H9 (cell line): ENCODE data around the gene RAPGEF6. TPM values are rescaled to one million over a fixed set of nuclear protein-coding genes. Genes with fewer than 3 reads are reported as not detected.

Experiments
- DNase-seq: peaks from one replicate; pipeline ENCODE4 v3.0.0-alpha.2; 2017
- H2AFZ ChIP-seq: one replicate; pipeline ENCODE4 v1.6.1; 2013; ENCODE audit warnings: mild to moderate bottlenecking, low read length, control low read depth, moderate library complexity
- H2AK5ac ChIP-seq: 2 replicates; pipeline ENCODE4 v1.6.1; 2013; ENCODE audit warnings: low read length, control low read depth, mixed read lengths; ENCODE audit not compliant: insufficient read length
- H2BK120ac ChIP-seq: one replicate; pipeline ENCODE4 v1.6.1; 2013; ENCODE audit warnings: low read depth, mild to moderate bottlenecking, low read length, control low read depth, inconsistent platforms; ENCODE audit not compliant: poor library complexity, severe bottlenecking
- H2BK12ac ChIP-seq: 2 replicates; pipeline ENCODE4 v1.6.1; 2013; ENCODE audit warnings: low read length, control low read depth, mixed read lengths, low read depth; ENCODE audit not compliant: insufficient read length
- H2BK15ac ChIP-seq: 2 replicates; pipeline ENCODE4 v1.6.1; 2013; ENCODE audit warnings: low read depth, low read length, control low read depth
- H2BK20ac ChIP-seq: one replicate; pipeline ENCODE4 v1.6.1; 2013; ENCODE audit warnings: low read depth, mild to moderate bottlenecking, low read length, control low read depth, inconsistent platforms; ENCODE audit not compliant: poor library complexity, severe bottlenecking
- H2BK5ac ChIP-seq: 2 replicates; pipeline ENCODE4 v1.6.1; 2013; ENCODE audit warnings: low read length, control low read depth, mixed read lengths; ENCODE audit not compliant: insufficient read length
- H3K14ac ChIP-seq: 2 replicates; pipeline ENCODE4 v1.6.1; 2013; ENCODE audit warnings: low read length, control low read depth; ENCODE audit not compliant: insufficient read depth
- H3K18ac ChIP-seq: 2 replicates; pipeline ENCODE4 v1.6.1; 2013; ENCODE audit warnings: low read depth, mild to moderate bottlenecking, mixed read lengths, low read length, control low read depth; ENCODE audit not compliant: insufficient read length
- H3K23ac ChIP-seq: 2 replicates; pipeline ENCODE4 v1.6.1; 2013; ENCODE audit warnings: low read length, control low read depth, mixed read lengths, low read depth; ENCODE audit not compliant: insufficient read length
- H3K23me2 ChIP-seq: 2 replicates; pipeline ENCODE4 v1.6.1; 2013; ENCODE audit warnings: low read depth, mild to moderate bottlenecking, mixed read lengths, low read length, control low read depth; ENCODE audit not compliant: insufficient read length, poor library complexity, severe bottlenecking
- H3K27ac ChIP-seq: 2 replicates; pipeline ENCODE4 v1.5.1; 2013; ENCODE audit warnings: low read length, control low read depth, mixed read lengths, low read depth; ENCODE audit not compliant: insufficient read length
- H3K27me3 ChIP-seq: 2 replicates; pipeline ENCODE4 v1.6.1; 2013; ENCODE audit warnings: low read length, control low read depth, inconsistent platforms; ENCODE audit not compliant: insufficient read depth
- H3K4ac ChIP-seq: 2 replicates; pipeline ENCODE4 v1.6.1; 2013; ENCODE audit warnings: low read depth, mild to moderate bottlenecking, control low read depth, inconsistent platforms, low read length, moderate library complexity
- H3K4me1 ChIP-seq: 2 replicates; pipeline ENCODE4 v1.6.1; 2013; ENCODE audit warnings: low read length, control low read depth, inconsistent platforms; ENCODE audit not compliant: insufficient read depth
- H3K4me2 ChIP-seq: 2 replicates; pipeline ENCODE4 v1.6.1; 2013; ENCODE audit warnings: low read length, control low read depth, mixed read lengths; ENCODE audit not compliant: insufficient read length, insufficient read depth
- H3K56ac ChIP-seq: 2 replicates; pipeline ENCODE4 v1.6.1; 2013; ENCODE audit warnings: low read depth, mild to moderate bottlenecking, mixed read lengths, low read length, control low read depth; ENCODE audit not compliant: insufficient read length
- H3K79me1 ChIP-seq: 2 replicates; pipeline ENCODE4 v1.6.1; 2013; ENCODE audit warnings: low read depth, mild to moderate bottlenecking, moderate library complexity, low read length, control low read depth, inconsistent platforms; ENCODE audit not compliant: insufficient read depth, poor library complexity, severe bottlenecking
- H3K79me2 ChIP-seq: 2 replicates; pipeline ENCODE4 v1.6.1; 2013; ENCODE audit warnings: low read length, control low read depth, inconsistent platforms; ENCODE audit not compliant: insufficient read depth
- H3K9ac ChIP-seq: 2 replicates; pipeline ENCODE4 v1.6.1; 2013; ENCODE audit warnings: low read length, control low read depth, mixed read lengths; ENCODE audit not compliant: insufficient read length; ENCODE audit errors: extremely low read depth
- H3K9me3 ChIP-seq: one replicate; pipeline ENCODE4 v1.6.1; 2013; ENCODE audit warnings: low read depth, low read length, inconsistent platforms; ENCODE audit not compliant: control insufficient read depth
- H3T11ph ChIP-seq: one replicate; pipeline ENCODE4 v1.6.1; 2013; ENCODE audit warnings: mild to moderate bottlenecking, low read length, control low read depth, inconsistent platforms
- H4K20me1 ChIP-seq: one replicate; pipeline ENCODE4 v1.6.1; 2013; ENCODE audit not compliant: control insufficient read depth, insufficient read length, insufficient read depth
- H4K5ac ChIP-seq: 2 replicates; pipeline ENCODE4 v1.6.1; 2013; ENCODE audit warnings: low read depth, mild to moderate bottlenecking, mixed read lengths, low read length, control low read depth; ENCODE audit not compliant: insufficient read length
- H4K8ac ChIP-seq: replicated peaks from 2 replicates; pipeline ENCODE4 v1.6.1; 2013; ENCODE audit warnings: low read length, control low read depth, mixed read lengths, low read depth; ENCODE audit not compliant: insufficient read length
- H4K91ac ChIP-seq: 2 replicates; pipeline ENCODE4 v1.6.1; 2013; ENCODE audit warnings: low read depth, mild to moderate bottlenecking, moderate library complexity, mixed read lengths, low read length, control low read depth; ENCODE audit not compliant: insufficient read length
- H3K27ac Mint-ChIP-seq, 3 experiments: 2 replicates in 2 of 3; 3 replicates in 1 of 3; pipeline ENCODE4 v1.8.0; 2020 to 2021; ENCODE audit warnings: mixed read lengths in 3 of 3, mild to moderate bottlenecking in 1 of 3, moderate library complexity in 1 of 3
- H3K27me3 Mint-ChIP-seq: 2 replicates; pipeline ENCODE4 v1.8.0; 2021; ENCODE audit warnings: low read depth, mild to moderate bottlenecking, moderate library complexity, mixed read lengths
- H3K36me3 Mint-ChIP-seq, 3 experiments: 2 replicates in 2 of 3; 3 replicates in 1 of 3; pipeline ENCODE4 v1.8.0; 2020 to 2021; ENCODE audit warnings: low read depth in 3 of 3, mixed read lengths in 3 of 3; ENCODE audit not compliant: insufficient read depth in 1 of 3
- H3K4me1 Mint-ChIP-seq, 2 experiments: 2 replicates each; pipeline ENCODE4 v1.8.0; 2020; ENCODE audit warnings: mixed read lengths in 2 of 2
- H3K4me3 Mint-ChIP-seq, 2 experiments: 2 replicates in 1 of 2; 3 replicates in 1 of 2; pipeline ENCODE4 v1.8.0; 2020 to 2021; ENCODE audit warnings: mild to moderate bottlenecking in 2 of 2, mixed read lengths in 2 of 2, moderate library complexity in 1 of 2
- H3K9me3 Mint-ChIP-seq, 2 experiments: 2 replicates in 1 of 2; 3 replicates in 1 of 2; pipeline ENCODE4 v1.8.0; 2020; ENCODE audit warnings: mild to moderate bottlenecking in 2 of 2, mixed read lengths in 2 of 2, moderate library complexity in 1 of 2
- WGBS: extraction: QIAGEN DNeasy Blood & Tissue Kit; methylation state at CpG from one replicate; pipeline ENCODE4 v1.1.7; 2013; ENCODE audit warnings: missing lambda C conversion rate, low lambda C conversion rate, mixed read lengths; ENCODE audit not compliant: insufficient read length; ENCODE audit errors: extremely low coverage; 5-methylcytosine and 5-hydroxymethylcytosine counted together
- total RNA-seq: library from RNA; stranded (reverse); gene quantifications from 2 replicates; pipeline ENCODE4 v1.2.1, GENCODE V29; 2021
- TF ChIP-seq, protein P1 (sequence below): fragments of 200-600 bp; sonication (generic); conservative IDR thresholded peaks from 3 replicates; pipeline ENCODE4 v1.8.0; 2021; ENCODE audit warnings: antibody characterized with exemption, mild to moderate bottlenecking

Gene RAPGEF6
- total RNA-seq, 1 experiment from 2014 or later, result 19.7 TPM

DNA sequence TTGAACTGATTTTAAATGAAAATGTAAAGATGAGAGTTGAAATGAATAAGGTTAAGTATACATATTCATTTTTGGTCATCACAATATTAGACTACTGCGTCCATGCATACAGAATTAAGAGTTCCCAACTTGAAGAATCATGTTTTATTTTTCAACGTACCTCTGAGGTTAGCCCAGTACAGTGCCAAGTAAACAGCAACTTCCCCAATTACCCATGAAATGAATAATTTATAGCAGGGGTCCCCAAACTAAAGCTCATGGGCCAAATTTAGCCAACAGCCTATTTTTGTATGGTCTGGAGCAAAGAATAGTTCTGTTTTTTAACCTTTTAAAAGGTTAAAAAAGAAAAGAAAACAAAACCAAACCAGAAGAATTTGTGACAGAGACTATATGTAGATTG, 203.2 kb downstream of the RAPGEF6 start:
- H3K36me3 Mint-ChIP-seq, result peaks cover 10 to 59% (median 37%) of the 10 kb centered on the region in 3 experiments; a peak in 6 of 7 replicates

More for the DNA sequence above, 203.2 kb downstream of the RAPGEF6 start:
- TF ChIP-seq, protein P1, sequence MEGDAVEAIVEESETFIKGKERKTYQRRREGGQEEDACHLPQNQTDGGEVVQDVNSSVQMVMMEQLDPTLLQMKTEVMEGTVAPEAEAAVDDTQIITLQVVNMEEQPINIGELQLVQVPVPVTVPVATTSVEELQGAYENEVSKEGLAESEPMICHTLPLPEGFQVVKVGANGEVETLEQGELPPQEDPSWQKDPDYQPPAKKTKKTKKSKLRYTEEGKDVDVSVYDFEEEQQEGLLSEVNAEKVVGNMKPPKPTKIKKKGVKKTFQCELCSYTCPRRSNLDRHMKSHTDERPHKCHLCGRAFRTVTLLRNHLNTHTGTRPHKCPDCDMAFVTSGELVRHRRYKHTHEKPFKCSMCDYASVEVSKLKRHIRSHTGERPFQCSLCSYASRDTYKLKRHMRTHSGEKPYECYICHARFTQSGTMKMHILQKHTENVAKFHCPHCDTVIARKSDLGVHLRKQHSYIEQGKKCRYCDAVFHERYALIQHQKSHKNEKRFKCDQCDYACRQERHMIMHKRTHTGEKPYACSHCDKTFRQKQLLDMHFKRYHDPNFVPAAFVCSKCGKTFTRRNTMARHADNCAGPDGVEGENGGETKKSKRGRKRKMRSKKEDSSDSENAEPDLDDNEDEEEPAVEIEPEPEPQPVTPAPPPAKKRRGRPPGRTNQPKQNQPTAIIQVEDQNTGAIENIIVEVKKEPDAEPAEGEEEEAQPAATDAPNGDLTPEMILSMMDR, result no peak
- Histone ChIP-seq H3K79me1 (no peaks in the 10 kb centered on the region), H2BK20ac (no peak overlapping the region), H3K27me3 (no peaks in the 10 kb centered on the region), H3K4ac (no peak overlapping the region), H3K9ac (no peak overlapping the region), H3K23me2 (no peaks in the 10 kb centered on the region), H2BK12ac (no peak overlapping the region), H3K56ac (no peak overlapping the region), H3T11ph (no peak overlapping the region), H3K23ac (no peak overlapping the region), H3K4me2 (no peak overlapping the region), H4K20me1 (no peaks in the 10 kb centered on the region), H3K14ac (no peak overlapping the region), H3K79me2 (no peaks in the 10 kb centered on the region), H4K91ac (no peak overlapping the region), H3K27ac (no peak overlapping the region), H2AK5ac (no peak overlapping the region), H2BK15ac (no peak overlapping the region), H3K9me3 (no peaks in the 10 kb centered on the region), H3K4me1 (no peaks in the 10 kb centered on the region), H3K18ac (no peak overlapping the region), H2AFZ (no peak overlapping the region), H2BK5ac (no peak overlapping the region), H4K8ac (no peak overlapping the region), H4K5ac (no peak overlapping the region), H2BK120ac (no peak overlapping the region)
- Mint-ChIP-seq H3K4me1 (peaks cover 0 to 3% of the 10 kb centered on the region in 2 experiments; a peak in 1 of 4 replicates), H3K4me3 (no peak overlapping the region), H3K27me3 (no peaks in the 10 kb centered on the region), H3K27ac (no peak overlapping the region), H3K9me3 (no peaks in the 10 kb centered on the region)
- DNase-seq, result no peak
- WGBS, result no CpG with 5 or more reads among the region's 2 CpGs
